A549 (cell line): ENCODE data around the gene ARID1B. TPM values are rescaled to one million over a fixed set of nuclear protein-coding genes. Genes with fewer than 3 reads are reported as not detected.
A peak's percentile ranks its signal among the peaks of the same experiment; 100 is the strongest.

ENCODE experiments used
- ATAC-seq, 2 experiments: fragments of 200-7000 bp in 1 of 2; fragments of >200 bp in 1 of 2; cut with Nextera tagmentation in 1 of 2; cut with Tn5 transposase in 1 of 2; 3 replicates each; pipeline versions ENCODE4 v1.8.0 to v1.9.1; 2018 to 2020; ENCODE audit warnings: mild to moderate bottlenecking in 1 of 2, moderate library complexity in 1 of 2
- CTCF ChIA-PET: fragments of 300-600 bp; sonication (Branson Sonifier 250); formaldehyde crosslinking; extraction: SDS; loops from one replicate; lab custom pipeline; 2021; ENCODE audit warnings: antibody characterized with exemption, inconsistent platforms; lab: Yijun Ruan, JAX
- POLR2A ChIA-PET: fragments of 350-600 bp; formaldehyde crosslinking; extraction: SDS; loops from one replicate; lab custom pipeline; 2021; ENCODE audit warnings: antibody characterized with exemption, inconsistent platforms; lab: Yijun Ruan, JAX
- DNase-seq, 2 experiments: peaks; one replicate each; pipeline versions ENCODE4 v3.0.0 to v3.0.0-alpha.2; 2011 to 2016; ENCODE audit warnings: low read depth in 1 of 2, low spot score in 1 of 2
- FAIRE-seq: peaks from 2 replicates; lab custom pipeline; 2011; peaks lifted over from hg19 to GRCh38; lab: Jason Lieb, UNC
- H3K27ac ChIP-seq, 2 experiments: fragments of >200 bp; sonication (Bioruptor Twin); formaldehyde crosslinking; 3 replicates each; pipeline ENCODE4 v1.5.1; 2016 to 2017
- H3K4me1 ChIP-seq: fragments of >200 bp; sonication (Bioruptor Twin); formaldehyde crosslinking; 3 replicates; pipeline ENCODE4 v1.6.1; 2016
- H3K4me2 ChIP-seq: fragments of >200 bp; sonication (Bioruptor Twin); formaldehyde crosslinking; 3 replicates; pipeline ENCODE4 v1.6.1; 2016
- H3K4me3 ChIP-seq: fragments of >200 bp; sonication (Bioruptor Twin); formaldehyde crosslinking; 3 replicates; pipeline ENCODE4 v1.5.1; 2016
- H3K9me3 ChIP-seq: fragments of >200 bp; sonication (Bioruptor Twin); formaldehyde crosslinking; 3 replicates; pipeline ENCODE4 v1.6.1; 2016
- BHLHE40 ChIP-seq: IDR thresholded peaks from 2 replicates; pipeline ENCODE4 v1.6.1; 2012; ENCODE audit warnings: low read depth, low read length, inconsistent platforms
- CBX2 ChIP-seq: fragments of 200-600 bp; sonication (generic); IDR thresholded peaks from 2 replicates; pipeline ENCODE4 v1.6.1; 2016; ENCODE audit warnings: low read depth, mild to moderate bottlenecking, borderline replicate concordance
- CEBPB ChIP-seq, 2 experiments: fragments of >200 bp in 1 of 2; sonication (Bioruptor Twin) in 1 of 2; formaldehyde crosslinking in 1 of 2; IDR thresholded peaks; 2 replicates each; pipeline ENCODE4 v1.6.1; 2012 to 2016
- CHD4 ChIP-seq: fragments of 200-600 bp; sonication (generic); IDR thresholded peaks from 2 replicates; pipeline ENCODE4 v1.6.1; 2016; ENCODE audit warnings: antibody characterized with exemption, mild to moderate bottlenecking, borderline replicate concordance
- EHF ChIP-seq: fragments of 250-450 bp; sonication (Bioruptor Pico); IDR thresholded peaks from 2 replicates; pipeline ENCODE4 v1.5.0; 2020; ENCODE audit warnings: mild to moderate bottlenecking
- EP300 ChIP-seq, 2 experiments: fragments of >200 bp; sonication (Bioruptor Twin); formaldehyde crosslinking; IDR thresholded peaks; 2 replicates in 1 of 2; 3 replicates in 1 of 2; pipeline ENCODE4 v1.6.1; 2016 to 2017
- ESRRA ChIP-seq: fragments of 150-350 bp; IDR thresholded peaks from 2 replicates; pipeline ENCODE4 v1.6.1; 2014; ENCODE audit warnings: mild to moderate bottlenecking, low read length, borderline replicate concordance
- FOSB ChIP-seq: fragments of 250-450 bp; sonication (Bioruptor Pico); IDR thresholded peaks from 2 replicates; pipeline ENCODE4 v1.5.0; 2020; ENCODE audit warnings: mild to moderate bottlenecking, moderate library complexity
- HOXA7 ChIP-seq: fragments of 250-450 bp; sonication (Bioruptor Pico); IDR thresholded peaks from 2 replicates; pipeline ENCODE4 v1.5.0; 2020; ENCODE audit warnings: mild to moderate bottlenecking, moderate library complexity
- JUNB ChIP-seq: fragments of >200 bp; sonication (Bioruptor Twin); formaldehyde crosslinking; IDR thresholded peaks from 2 replicates; pipeline ENCODE4 v1.6.1; 2016
- KDM5A ChIP-seq: fragments of 200-600 bp; sonication (generic); IDR thresholded peaks from 2 replicates; pipeline ENCODE4 v1.6.1; 2016; ENCODE audit warnings: antibody characterized with exemption, mild to moderate bottlenecking
- MYC ChIP-seq: IDR thresholded peaks from 2 replicates; pipeline ENCODE4 v1.6.1; 2012; ENCODE audit warnings: mild to moderate bottlenecking, inconsistent platforms, low read length, improper control_type of control experiment, borderline replicate concordance
- NFE2L2 ChIP-seq: fragments of 150-350 bp; conservative IDR thresholded peaks from 2 replicates; pipeline ENCODE4 v1.6.1; 2014; ENCODE audit warnings: low read length
- PBX3 ChIP-seq: IDR thresholded peaks from 2 replicates; pipeline ENCODE4 v1.6.1; 2012
- POLR2A ChIP-seq: IDR thresholded peaks from 2 replicates; pipeline ENCODE4 v1.6.1; 2012; ENCODE audit warnings: mild to moderate bottlenecking, low read length
- POLR2AphosphoS2 ChIP-seq: conservative IDR thresholded peaks from 2 replicates; pipeline ENCODE4 v1.6.1; 2012; ENCODE audit warnings: low read length, improper control_type of control experiment, inconsistent platforms
- RARB ChIP-seq: fragments of 250-450 bp; sonication (Bioruptor Pico); IDR thresholded peaks from 2 replicates; pipeline ENCODE4 v1.8.0; 2021; ENCODE audit warnings: mild to moderate bottlenecking, moderate library complexity
- RFX5 ChIP-seq: fragments of 450-650 bp; IDR thresholded peaks from 2 replicates; pipeline ENCODE4 v1.7.1; 2014; ENCODE audit warnings: antibody characterized with exemption, mild to moderate bottlenecking, moderate library complexity
- RNF2 ChIP-seq: fragments of 200-600 bp; sonication (generic); IDR thresholded peaks from 2 replicates; pipeline ENCODE4 v1.6.1; 2016; ENCODE audit warnings: low read depth, mild to moderate bottlenecking, antibody characterized with exemption, moderate library complexity, borderline replicate concordance
- SREBF2 ChIP-seq: fragments of 450-650 bp; IDR thresholded peaks from 2 replicates; pipeline ENCODE4 v1.6.1; 2014; ENCODE audit warnings: mild to moderate bottlenecking, moderate library complexity
- TFCP2L1 ChIP-seq: fragments of 250-450 bp; sonication (Bioruptor Pico); IDR thresholded peaks from 2 replicates; pipeline ENCODE4 v1.5.0; 2021; ENCODE audit warnings: mild to moderate bottlenecking
- TP53 ChIP-seq: fragments of 250-450 bp; sonication (Bioruptor Pico); IDR thresholded peaks from 2 replicates; pipeline ENCODE4 v1.5.0; 2021; ENCODE audit warnings: mild to moderate bottlenecking, moderate library complexity
- ZC3H11A ChIP-seq: fragments of 450-650 bp; IDR thresholded peaks from 2 replicates; pipeline ENCODE4 v1.6.1; 2014; ENCODE audit warnings: antibody characterized with exemption, mild to moderate bottlenecking
- WGBS: methylation state at CpG from one replicate; pipeline ENCODE4 v1.1.6; 2017; ENCODE audit errors: missing lambda C conversion rate; 5-methylcytosine and 5-hydroxymethylcytosine counted together
- polyA plus RNA-seq, 4 experiments: library from polyadenylated mRNA; depleted of rRNA in 3 of 4; stranded (reverse); fragments of >200 nt; fragmentation: RNase III in 1 of 4; extraction: RNeasy Plus Mini Kit Qiagen cat#74134 plus additional on column Dnase treatment in 1 of 4; gene quantifications; 2 replicates in 3 of 4; 3 replicates in 1 of 4; pipeline ENCODE4 v1.2.3, GENCODE V29; 2011 to 2017
- TF ChIP-seq, protein P1 (sequence below): fragments of 150-350 bp; IDR thresholded peaks from 2 replicates; pipeline ENCODE4 v1.6.1; 2014; ENCODE audit warnings: low read depth, mild to moderate bottlenecking, low read length
- TF ChIP-seq, protein P2 (sequence below): fragments of >200 bp; sonication (Bioruptor Twin); formaldehyde crosslinking; IDR thresholded peaks from 2 replicates; pipeline ENCODE4 v1.6.1; 2016

Gene ARID1B
- polyA plus RNA-seq, 2 of the 4 experiments (the other 2 are of a cell fraction) = 13.5 to 16.3 TPM

- H3K4me3 ChIP-seq = no peak overlapping the region
- TF ChIP-seq RNF2 = no peak
- H3K4me1 ChIP-seq = peaks cover 48% of the 10 kb centered on the region
- peak overlapping the region in 1 of 2 experiments; percentile 76; a peak in 2 of 6 replicates for H3K27ac ChIP-seq
- H3K4me2 ChIP-seq = no peak overlapping the region
- ATAC-seq = no peak
- WGBS = 89% methylated on average over 11 of the region's 11 CpGs
- ChIA-PET POLR2A (no interaction called here), CTCF (no interaction called here)
- no peak for FAIRE-seq
- peak in 1 of 2 experiments; percentile 8 for DNase-seq
- H3K9me3 ChIP-seq = no peaks in the 10 kb centered on the region
Observed at GRCh38 chr6:157151029-157151428, 373.9 kb downstream of the ARID1B start.

DNA sequence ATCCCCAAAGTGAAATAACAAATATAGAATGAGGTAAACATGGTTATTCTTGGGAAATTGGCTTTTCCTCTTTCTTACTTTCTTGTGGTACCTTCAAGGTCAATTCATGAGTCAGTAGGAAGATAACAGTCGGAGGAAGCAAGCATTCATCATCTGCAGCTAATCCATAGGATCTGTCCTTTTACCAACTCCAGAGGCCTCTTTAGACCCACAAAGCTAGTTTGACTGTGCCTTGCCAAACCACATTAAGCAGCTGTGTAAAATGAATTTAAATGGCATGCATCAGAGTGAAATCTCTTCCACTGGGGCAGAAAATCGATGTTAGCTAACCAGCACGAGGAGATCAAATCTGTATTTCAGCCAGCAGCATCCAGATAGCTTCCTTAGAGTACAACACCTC, 374.8 kb downstream of the ARID1B start:
- TF ChIP-seq POLR2AphosphoS2 (no peak), JUNB (no peak), CHD4 (no peak), CEBPB (IDR thresholded peaks at IDR 0.05) (no peak), NFE2L2 (no peak), MYC (no peak), RFX5 (no peak), BHLHE40 (no peak), RARB (no peak), ZC3H11A (no peak), RNF2 (no peak)
- H3K27ac ChIP-seq = 0 out of 6 replicates have a peak overlapping the region, but pooled peaks of 1 of the 2 experiments have one; percentile 19
- H3K4me1 ChIP-seq = peaks cover 42% of the 10 kb centered on the region
- H3K9me3 ChIP-seq = no peaks in the 10 kb centered on the region
- FAIRE-seq (no peak), DNase-seq (no peak), ATAC-seq (no peak)
- no peak overlapping the region for H3K4me2 ChIP-seq
- POLR2A ChIA-PET = no interaction called here
- WGBS = 83% methylated on average over 3 of the region's 3 CpGs
- CTCF ChIA-PET = interaction anchor here (1.1 to 1.6 kb wide), 2 partner anchors 13 to 32 kb away, joined by 3 to 4 read pairs; no protein-coding TSS in a partner anchor
- H3K4me3 ChIP-seq = no peak overlapping the region

GRCh38 chr6:157152556-157152955, 375.4 kb downstream of the ARID1B start:
- peaks cover 39% of the 10 kb centered on the region for H3K4me1 ChIP-seq
- ChIA-PET POLR2A (no interaction called here), CTCF (interaction anchor here (1.1 to 1.6 kb wide), 2 partner anchors 13 to 32 kb away, joined by 3 to 4 read pairs; no protein-coding TSS in a partner anchor)
- no peak overlapping the region for H3K4me2 ChIP-seq
- no peaks in the 10 kb centered on the region for H3K9me3 ChIP-seq
- no peak for TF ChIP-seq TFCP2L1 (CRISPR knock-in tag)
- no peak for TF ChIP-seq FOSB
- no peak for TF ChIP-seq ESRRA
- TF ChIP-seq EHF (CRISPR knock-in tag) = no peak
- no peak for TF ChIP-seq CBX2
- no peak for TF ChIP-seq SREBF2
- TF ChIP-seq RARB = no peak
- no peak for TF ChIP-seq HOXA7 (CRISPR knock-in tag)
- TF ChIP-seq, protein P1, sequence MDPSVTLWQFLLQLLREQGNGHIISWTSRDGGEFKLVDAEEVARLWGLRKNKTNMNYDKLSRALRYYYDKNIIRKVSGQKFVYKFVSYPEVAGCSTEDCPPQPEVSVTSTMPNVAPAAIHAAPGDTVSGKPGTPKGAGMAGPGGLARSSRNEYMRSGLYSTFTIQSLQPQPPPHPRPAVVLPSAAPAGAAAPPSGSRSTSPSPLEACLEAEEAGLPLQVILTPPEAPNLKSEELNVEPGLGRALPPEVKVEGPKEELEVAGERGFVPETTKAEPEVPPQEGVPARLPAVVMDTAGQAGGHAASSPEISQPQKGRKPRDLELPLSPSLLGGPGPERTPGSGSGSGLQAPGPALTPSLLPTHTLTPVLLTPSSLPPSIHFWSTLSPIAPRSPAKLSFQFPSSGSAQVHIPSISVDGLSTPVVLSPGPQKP = no peak
- TF ChIP-seq TP53 (CRISPR knock-in tag) = no peak
- TF ChIP-seq PBX3 = no peak
- TF ChIP-seq, protein P2, sequence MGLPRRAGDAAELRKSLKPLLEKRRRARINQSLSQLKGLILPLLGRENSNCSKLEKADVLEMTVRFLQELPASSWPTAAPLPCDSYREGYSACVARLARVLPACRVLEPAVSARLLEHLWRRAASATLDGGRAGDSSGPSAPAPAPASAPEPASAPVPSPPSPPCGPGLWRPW = no peak
- TF ChIP-seq POLR2A = no peak
- no peak for TF ChIP-seq CEBPB (IDR thresholded peaks at IDR 0.05)
- no peak for TF ChIP-seq KDM5A
- TF ChIP-seq EP300 (IDR thresholded peaks at IDR 0.05) = no peak
- TF ChIP-seq RNF2 = no peak
- TF ChIP-seq JUNB = no peak
- TF ChIP-seq RFX5 = no peak
- H3K27ac ChIP-seq = no peak overlapping the region
- 78% methylated on average over 3 of the region's 3 CpGs for WGBS
- ATAC-seq (no peak), FAIRE-seq (no peak), DNase-seq (no peak)
- H3K4me3 ChIP-seq = no peak overlapping the region
